Measurements from ENCODE around the gene PLA2G2E. TPM values are rescaled to one million over a fixed set of nuclear protein-coding genes. Genes with fewer than 3 reads are reported as not detected.

Gene PLA2G2E
- total and polyA plus RNA-seq, 4 donors: not detected

- Histone ChIP-seq H3K36me3 (ENCODE audit: control insufficient read depth in 4 of 4, insufficient read depth in 3 of 4, low read depth in 1 of 4, low read length in 3 of 4) (peaks cover 4 to 49% (median 33%) of the 10 kb centered on the region in 4 donors), H3K9me3 (ENCODE audit: control insufficient read depth in 4 of 4, low read length in 3 of 4) (no peaks in the 10 kb centered on the region)
- TF ChIP-seq HNF4G (IDR thresholded peaks at IDR 0.05) (no peak), HNF4A (conservative IDR thresholded peaks at IDR 0.05) (no peak), TAF1 (conservative IDR thresholded peaks at IDR 0.05) (no peak), JUND (IDR thresholded peaks at IDR 0.05) (no peak), FOXA2 (IDR thresholded peaks at IDR 0.05) (no peak), NR2F2 (IDR thresholded peaks at IDR 0.05) (no peak), REST (IDR thresholded peaks at IDR 0.05) (no peak), GABPA (IDR thresholded peaks at IDR 0.05 in 1 of 2, conservative IDR thresholded peaks at IDR 0.05 in 1 of 2) (no peak), MAX (IDR thresholded peaks at IDR 0.05) (no peak), RAD21 (IDR thresholded peaks at IDR 0.05) (no peak), RXRA (IDR thresholded peaks at IDR 0.05) (no peak), SP1 (IDR thresholded peaks at IDR 0.05) (no peak), ATF3 (IDR thresholded peaks at IDR 0.05) (no peak), YY1 (IDR thresholded peaks at IDR 0.05) (no peak), ZBTB33 (IDR thresholded peaks at IDR 0.05) (no peak), CTCF (IDR thresholded peaks at IDR 0.05; ENCODE audit: low read depth, low read length, missing input control) (no peak), EGR1 (IDR thresholded peaks at IDR 0.05; ENCODE audit: low read depth in 2 of 2) (no peak), FOXA1 (IDR thresholded peaks at IDR 0.05) (no peak)
Observed at GRCh38 chr1:19903621-19904020, 19.8 kb downstream of the PLA2G2E start.

More at GRCh38 chr1:19903621-19904020, 19.8 kb downstream of the PLA2G2E start:
- no peaks in the 10 kb centered on the region for H3K4me1 ChIP-seq (ENCODE audit: control insufficient read depth in 4 of 4, insufficient read depth in 4 of 4, low read length in 3 of 4)
- WGBS: 96% methylated on average over 7 of the region's 7 CpGs
- no peaks in the 10 kb centered on the region for H3K27me3 ChIP-seq (ENCODE audit: control insufficient read depth in 4 of 4, insufficient read depth in 4 of 4, low read length in 3 of 4)
- H3K4me3 ChIP-seq (ENCODE audit: low read depth in 1 of 3, low read length in 3 of 3): no peak overlapping the region
- H3K9ac ChIP-seq (ENCODE audit: low read depth in 1 of 2, low read length in 2 of 2): no peak overlapping the region
- DNase-seq (ENCODE audit: low spot score): no peak
- no peak overlapping the region for H3K27ac ChIP-seq (ENCODE audit: low read depth in 1 of 2, low read length in 2 of 2)
